ENCODE data around the gene RERE.

RERE gene

GRCh38 chr1:8583031-8583430, 234.4 kb downstream of the RERE start:
- no peak for DNase-seq (ENCODE audit: low read depth in 2 of 3, low spot score in 2 of 3)

- DNase-seq (ENCODE audit: low read depth in 2 of 3, low spot score in 2 of 3) = no peak
Observed at GRCh38 chr1:8580566-8580965, 236.9 kb downstream of the RERE start.

GRCh38 chr1:8578936-8579335, 238.5 kb downstream of the RERE start:
- no peak for DNase-seq (ENCODE audit: low read depth in 2 of 3, low spot score in 2 of 3)

GRCh38 chr1:8578132-8578877, 239.1 kb downstream of the RERE start:
- DNase-seq (ENCODE audit: low read depth in 2 of 3, low spot score in 2 of 3) = no peak

GRCh38 chr1:8574985-8575384, 242.5 kb downstream of the RERE start:
- no peak for DNase-seq (ENCODE audit: low read depth in 2 of 3, low spot score in 2 of 3)

GRCh38 chr1:8572106-8572505, 245.3 kb downstream of the RERE start:
- no peak for DNase-seq (ENCODE audit: low read depth in 2 of 3, low spot score in 2 of 3)

GRCh38 chr1:8571200-8571984, 246.0 kb downstream of the RERE start:
- no peak for DNase-seq (ENCODE audit: low read depth in 2 of 3, low spot score in 2 of 3)

- no peak for DNase-seq (ENCODE audit: low read depth in 2 of 3, low spot score in 2 of 3)
Observed at GRCh38 chr1:8570465-8570864, 247.0 kb downstream of the RERE start.

- no peak for DNase-seq (ENCODE audit: low read depth in 2 of 3, low spot score in 2 of 3)
Observed at GRCh38 chr1:8569242-8569641, 248.2 kb downstream of the RERE start.

- no peak for DNase-seq (ENCODE audit: low read depth in 2 of 3, low spot score in 2 of 3)
Observed at GRCh38 chr1:8568837-8569236, 248.6 kb downstream of the RERE start.

GRCh38 chr1:8567146-8567545, 250.3 kb downstream of the RERE start:
- DNase-seq (ENCODE audit: low read depth in 2 of 3, low spot score in 2 of 3) = no peak

GRCh38 chr1:8565802-8566201, 251.6 kb downstream of the RERE start:
- DNase-seq (ENCODE audit: low read depth in 2 of 3, low spot score in 2 of 3) = no peak

GRCh38 chr1:8563944-8564537, 253.4 kb downstream of the RERE start:
- no peak for DNase-seq (ENCODE audit: low read depth in 2 of 3, low spot score in 2 of 3)

GRCh38 chr1:8562881-8563865, 254.3 kb downstream of the RERE start:
- DNase-seq (ENCODE audit: low read depth in 2 of 3, low spot score in 2 of 3) = no peak

GRCh38 chr1:8562222-8562621, 255.2 kb downstream of the RERE start:
- DNase-seq (ENCODE audit: low read depth in 2 of 3, low spot score in 2 of 3) = no peak

- no peak for DNase-seq (ENCODE audit: low read depth in 2 of 3, low spot score in 2 of 3)
Observed at GRCh38 chr1:8560611-8561544, 256.6 kb downstream of the RERE start.

- no peak for DNase-seq (ENCODE audit: low read depth in 2 of 3, low spot score in 2 of 3)
Observed at GRCh38 chr1:8560035-8560434, 257.4 kb downstream of the RERE start.

- DNase-seq (ENCODE audit: low read depth in 2 of 3, low spot score in 2 of 3) = no peak
Observed at GRCh38 chr1:8555582-8555981, 261.9 kb downstream of the RERE start.

GRCh38 chr1:8554956-8555534, 262.4 kb downstream of the RERE start:
- no peak for DNase-seq (ENCODE audit: low read depth in 2 of 3, low spot score in 2 of 3)

Measured in activated CD8-positive, alpha-beta memory T cell treated with anti-CD3 and anti-CD28 coated beads for 48 hours (primary cell).